HG03060 (cell line): ENCODE data around the gene CYS1.

Source experiments
- ATAC-seq: cut with Tn5 transposase; IDR thresholded peaks from one replicate; pipeline ENCODE4 v1.9.1; 2021; ENCODE audit warnings: low read depth, moderate number of reproducible peaks; ENCODE audit not compliant: unreplicated experiment

The CYS1 gene

GRCh38 chr2:10052216-10052615 lies 28.0 kb downstream of the CYS1 start:
- no peak for ATAC-seq

- ATAC-seq = no peak
Observed at GRCh38 chr2:10048501-10049171, 31.6 kb downstream of the CYS1 start.

GRCh38 chr2:10047616-10048500 lies 32.4 kb downstream of the CYS1 start:
- ATAC-seq = no peak

- no peak for ATAC-seq
Observed at GRCh38 chr2:10046931-10047330, 33.3 kb downstream of the CYS1 start.

GRCh38 chr2:10045561-10046355 lies 34.5 kb downstream of the CYS1 start:
- ATAC-seq = no peak

GRCh38 chr2:10043906-10044601 lies 36.2 kb downstream of the CYS1 start:
- ATAC-seq = no peak

- no peak for ATAC-seq
Observed at GRCh38 chr2:10043256-10043905, 36.8 kb downstream of the CYS1 start, which contains the start of gene KLF11. Gene KLF11, plus strand, starts transcription at chr2:10043550. Its CDS starts 167 bp downstream, at chr2:10043717.

GRCh38 chr2:10042301-10043161 lies 37.7 kb downstream of the CYS1 start:
- no peak for ATAC-seq

GRCh38 chr2:10041711-10042110 lies 38.5 kb downstream of the CYS1 start:
- ATAC-seq = no peak

GRCh38 chr2:10039658-10040410 lies 40.4 kb downstream of the CYS1 start:
- ATAC-seq = no peak

GRCh38 chr2:10038716-10039115 lies 41.5 kb downstream of the CYS1 start:
- ATAC-seq = no peak

- ATAC-seq = no peak
Observed at GRCh38 chr2:10038123-10038522, 42.1 kb downstream of the CYS1 start.

GRCh38 chr2:10036095-10036884 lies 43.9 kb downstream of the CYS1 start:
- no peak for ATAC-seq

GRCh38 chr2:10035633-10036032 lies 44.6 kb downstream of the CYS1 start:
- no peak for ATAC-seq

- no peak for ATAC-seq
Observed at GRCh38 chr2:10035053-10035422, 45.2 kb downstream of the CYS1 start.

GRCh38 chr2:10034333-10035052 lies 45.7 kb downstream of the CYS1 start:
- no peak for ATAC-seq
